H9 (cell line): ENCODE results near the gene FXYD6. TPM values are rescaled to one million over a fixed set of nuclear protein-coding genes. Genes with fewer than 3 reads are reported as not detected.
A peak's percentile ranks its signal among the peaks of the same experiment; 100 is the strongest.

Source experiments
- DNase-seq: peaks from one replicate; pipeline ENCODE4 v3.0.0-alpha.2; 2017
- H2AFZ ChIP-seq: one replicate; pipeline ENCODE4 v1.6.1; 2013; ENCODE audit warnings: mild to moderate bottlenecking, low read length, control low read depth, moderate library complexity
- H2AK5ac ChIP-seq: 2 replicates; pipeline ENCODE4 v1.6.1; 2013; ENCODE audit warnings: low read length, control low read depth, mixed read lengths; ENCODE audit not compliant: insufficient read length
- H2BK120ac ChIP-seq: one replicate; pipeline ENCODE4 v1.6.1; 2013; ENCODE audit warnings: low read depth, mild to moderate bottlenecking, low read length, control low read depth, inconsistent platforms; ENCODE audit not compliant: poor library complexity, severe bottlenecking
- H2BK12ac ChIP-seq: 2 replicates; pipeline ENCODE4 v1.6.1; 2013; ENCODE audit warnings: low read length, control low read depth, mixed read lengths, low read depth; ENCODE audit not compliant: insufficient read length
- H2BK15ac ChIP-seq: 2 replicates; pipeline ENCODE4 v1.6.1; 2013; ENCODE audit warnings: low read depth, low read length, control low read depth
- H2BK20ac ChIP-seq: one replicate; pipeline ENCODE4 v1.6.1; 2013; ENCODE audit warnings: low read depth, mild to moderate bottlenecking, low read length, control low read depth, inconsistent platforms; ENCODE audit not compliant: poor library complexity, severe bottlenecking
- H2BK5ac ChIP-seq: 2 replicates; pipeline ENCODE4 v1.6.1; 2013; ENCODE audit warnings: low read length, control low read depth, mixed read lengths; ENCODE audit not compliant: insufficient read length
- H3K14ac ChIP-seq: 2 replicates; pipeline ENCODE4 v1.6.1; 2013; ENCODE audit warnings: low read length, control low read depth; ENCODE audit not compliant: insufficient read depth
- H3K18ac ChIP-seq: 2 replicates; pipeline ENCODE4 v1.6.1; 2013; ENCODE audit warnings: low read depth, mild to moderate bottlenecking, mixed read lengths, low read length, control low read depth; ENCODE audit not compliant: insufficient read length
- H3K23ac ChIP-seq: 2 replicates; pipeline ENCODE4 v1.6.1; 2013; ENCODE audit warnings: low read length, control low read depth, mixed read lengths, low read depth; ENCODE audit not compliant: insufficient read length
- H3K23me2 ChIP-seq: 2 replicates; pipeline ENCODE4 v1.6.1; 2013; ENCODE audit warnings: low read depth, mild to moderate bottlenecking, mixed read lengths, low read length, control low read depth; ENCODE audit not compliant: insufficient read length, poor library complexity, severe bottlenecking
- H3K27ac ChIP-seq: 2 replicates; pipeline ENCODE4 v1.5.1; 2013; ENCODE audit warnings: low read length, control low read depth, mixed read lengths, low read depth; ENCODE audit not compliant: insufficient read length
- H3K27me3 ChIP-seq: 2 replicates; pipeline ENCODE4 v1.6.1; 2013; ENCODE audit warnings: low read length, control low read depth, inconsistent platforms; ENCODE audit not compliant: insufficient read depth
- H3K4ac ChIP-seq: 2 replicates; pipeline ENCODE4 v1.6.1; 2013; ENCODE audit warnings: low read depth, mild to moderate bottlenecking, control low read depth, inconsistent platforms, low read length, moderate library complexity
- H3K4me1 ChIP-seq: 2 replicates; pipeline ENCODE4 v1.6.1; 2013; ENCODE audit warnings: low read length, control low read depth, inconsistent platforms; ENCODE audit not compliant: insufficient read depth
- H3K4me2 ChIP-seq: 2 replicates; pipeline ENCODE4 v1.6.1; 2013; ENCODE audit warnings: low read length, control low read depth, mixed read lengths; ENCODE audit not compliant: insufficient read length, insufficient read depth
- H3K56ac ChIP-seq: 2 replicates; pipeline ENCODE4 v1.6.1; 2013; ENCODE audit warnings: low read depth, mild to moderate bottlenecking, mixed read lengths, low read length, control low read depth; ENCODE audit not compliant: insufficient read length
- H3K79me1 ChIP-seq: 2 replicates; pipeline ENCODE4 v1.6.1; 2013; ENCODE audit warnings: low read depth, mild to moderate bottlenecking, moderate library complexity, low read length, control low read depth, inconsistent platforms; ENCODE audit not compliant: insufficient read depth, poor library complexity, severe bottlenecking
- H3K79me2 ChIP-seq: 2 replicates; pipeline ENCODE4 v1.6.1; 2013; ENCODE audit warnings: low read length, control low read depth, inconsistent platforms; ENCODE audit not compliant: insufficient read depth
- H3K9ac ChIP-seq: 2 replicates; pipeline ENCODE4 v1.6.1; 2013; ENCODE audit warnings: low read length, control low read depth, mixed read lengths; ENCODE audit not compliant: insufficient read length; ENCODE audit errors: extremely low read depth
- H3K9me3 ChIP-seq: one replicate; pipeline ENCODE4 v1.6.1; 2013; ENCODE audit warnings: low read depth, low read length, inconsistent platforms; ENCODE audit not compliant: control insufficient read depth
- H3T11ph ChIP-seq: one replicate; pipeline ENCODE4 v1.6.1; 2013; ENCODE audit warnings: mild to moderate bottlenecking, low read length, control low read depth, inconsistent platforms
- H4K20me1 ChIP-seq: one replicate; pipeline ENCODE4 v1.6.1; 2013; ENCODE audit not compliant: control insufficient read depth, insufficient read length, insufficient read depth
- H4K5ac ChIP-seq: 2 replicates; pipeline ENCODE4 v1.6.1; 2013; ENCODE audit warnings: low read depth, mild to moderate bottlenecking, mixed read lengths, low read length, control low read depth; ENCODE audit not compliant: insufficient read length
- H4K8ac ChIP-seq: replicated peaks from 2 replicates; pipeline ENCODE4 v1.6.1; 2013; ENCODE audit warnings: low read length, control low read depth, mixed read lengths, low read depth; ENCODE audit not compliant: insufficient read length
- H4K91ac ChIP-seq: 2 replicates; pipeline ENCODE4 v1.6.1; 2013; ENCODE audit warnings: low read depth, mild to moderate bottlenecking, moderate library complexity, mixed read lengths, low read length, control low read depth; ENCODE audit not compliant: insufficient read length
- H3K27ac Mint-ChIP-seq, 3 experiments: 2 replicates in 2 of 3; 3 replicates in 1 of 3; pipeline ENCODE4 v1.8.0; 2020 to 2021; ENCODE audit warnings: mixed read lengths in 3 of 3, mild to moderate bottlenecking in 1 of 3, moderate library complexity in 1 of 3
- H3K27me3 Mint-ChIP-seq: 2 replicates; pipeline ENCODE4 v1.8.0; 2021; ENCODE audit warnings: low read depth, mild to moderate bottlenecking, moderate library complexity, mixed read lengths
- H3K36me3 Mint-ChIP-seq, 3 experiments: 2 replicates in 2 of 3; 3 replicates in 1 of 3; pipeline ENCODE4 v1.8.0; 2020 to 2021; ENCODE audit warnings: low read depth in 3 of 3, mixed read lengths in 3 of 3; ENCODE audit not compliant: insufficient read depth in 1 of 3
- H3K4me1 Mint-ChIP-seq, 2 experiments: 2 replicates each; pipeline ENCODE4 v1.8.0; 2020; ENCODE audit warnings: mixed read lengths in 2 of 2
- H3K4me3 Mint-ChIP-seq, 2 experiments: 2 replicates in 1 of 2; 3 replicates in 1 of 2; pipeline ENCODE4 v1.8.0; 2020 to 2021; ENCODE audit warnings: mild to moderate bottlenecking in 2 of 2, mixed read lengths in 2 of 2, moderate library complexity in 1 of 2
- H3K9me3 Mint-ChIP-seq, 2 experiments: 2 replicates in 1 of 2; 3 replicates in 1 of 2; pipeline ENCODE4 v1.8.0; 2020; ENCODE audit warnings: mild to moderate bottlenecking in 2 of 2, mixed read lengths in 2 of 2, moderate library complexity in 1 of 2
- CTCF ChIP-seq: fragments of 200-600 bp; sonication (generic); conservative IDR thresholded peaks from 3 replicates; pipeline ENCODE4 v1.8.0; 2021; ENCODE audit warnings: antibody characterized with exemption, mild to moderate bottlenecking
- WGBS: extraction: QIAGEN DNeasy Blood & Tissue Kit; methylation state at CpG from one replicate; pipeline ENCODE4 v1.1.7; 2013; ENCODE audit warnings: missing lambda C conversion rate, low lambda C conversion rate, mixed read lengths; ENCODE audit not compliant: insufficient read length; ENCODE audit errors: extremely low coverage; 5-methylcytosine and 5-hydroxymethylcytosine counted together
- total RNA-seq: library from RNA; stranded (reverse); gene quantifications from 2 replicates; pipeline ENCODE4 v1.2.1, GENCODE V29; 2021

FXYD6 gene
- total RNA-seq, 1 experiment from 2014 or later: 18.3 TPM

- Histone ChIP-seq H3K18ac (no peak overlapping the region), H3K4me1 (peaks cover 3% of the 10 kb centered on the region; the same call in 1 of the 2 replicates), H3K9me3 (no peaks in the 10 kb centered on the region), H4K8ac (no peak overlapping the region), H2BK5ac (no peak overlapping the region), H2BK120ac (no peak overlapping the region), H3K9ac (no peak overlapping the region), H3K4me2 (no peak overlapping the region), H2AFZ (no peak overlapping the region), H3K4ac (no peak overlapping the region), H3K79me2 (no peaks in the 10 kb centered on the region), H3T11ph (no peak overlapping the region), H2BK20ac (no peak overlapping the region), H4K5ac (no peak overlapping the region), H3K23me2 (no peaks in the 10 kb centered on the region), H4K20me1 (no peaks in the 10 kb centered on the region), H4K91ac (no peak overlapping the region), H2BK15ac (no peak overlapping the region), H3K27ac (no peak overlapping the region), H2BK12ac (no peak overlapping the region), H3K14ac (no peak overlapping the region), H3K79me1 (no peaks in the 10 kb centered on the region), H3K27me3 (no peaks in the 10 kb centered on the region), H3K56ac (no peak overlapping the region), H2AK5ac (no peak overlapping the region), H3K23ac (no peak overlapping the region)
- Mint-ChIP-seq H3K27me3 (peaks cover 5% of the 10 kb centered on the region; the same call in 1 of the 2 replicates), H3K4me1 (peaks cover 19 to 32% of the 10 kb centered on the region in 2 experiments), H3K9me3 (no peaks in the 10 kb centered on the region), H3K36me3 (no peaks in the 10 kb centered on the region), H3K4me3 (no peak overlapping the region), H3K27ac (peak overlapping the region in 1 of 3 experiments; percentile 32; a peak in 4 of 7 replicates)
- DNase-seq: no peak
- TF ChIP-seq CTCF: no peak
- WGBS: no CpG with 5 or more reads among the region's 12 CpGs
These were observed 14.3 kb downstream of the FXYD6 start for GRCh38 chr11:117862019-117862725.
